Retinal pigment epithelial cell (primary cell): ENCODE results near the gene TFF3.
A peak's percentile ranks its signal among the peaks of the same experiment; 100 is the strongest.

Experiments used
- DNase-seq: peaks from one replicate; pipeline ENCODE4 v3.0.0-alpha.2; 2010; ENCODE audit warnings: low read depth
- H3K4me3 ChIP-seq: 2 replicates; pipeline ENCODE4 v1.5.1; 2011; ENCODE audit warnings: mild to moderate bottlenecking, low read length, control low read depth, moderate library complexity
- CTCF ChIP-seq: conservative IDR thresholded peaks from 2 replicates; pipeline ENCODE4 v1.5.1; 2011; ENCODE audit warnings: low read depth, low read length, control low read depth, inconsistent platforms

Gene TFF3

DNA sequence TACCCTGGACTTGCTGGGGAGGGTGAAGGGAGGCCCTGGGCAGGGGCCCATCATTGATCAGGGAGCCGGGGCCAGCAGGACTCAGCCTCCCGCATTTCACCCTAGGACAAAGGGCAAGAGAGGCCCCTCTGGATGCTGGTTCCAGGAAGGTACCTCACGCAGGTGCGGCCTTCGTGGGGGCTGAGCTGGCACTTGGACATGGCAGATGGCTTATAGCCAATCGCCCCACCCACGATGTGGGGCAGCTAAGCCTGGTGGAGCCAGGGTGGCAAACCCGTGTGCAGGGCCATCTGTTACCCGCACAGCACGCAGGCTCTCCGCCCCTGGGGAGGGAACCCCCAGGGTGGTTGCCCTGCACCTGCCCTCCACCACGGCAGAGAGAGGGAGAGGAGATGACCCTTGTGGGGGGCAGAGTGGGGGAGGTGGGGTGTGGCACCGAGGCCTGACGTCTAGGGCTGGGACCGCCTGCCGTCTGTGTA lies 2.5 kb downstream of the TFF3 start:
- no peak overlapping the region for H3K4me3 ChIP-seq
- DNase-seq: no peak
- TF ChIP-seq CTCF: no peak

DNA sequence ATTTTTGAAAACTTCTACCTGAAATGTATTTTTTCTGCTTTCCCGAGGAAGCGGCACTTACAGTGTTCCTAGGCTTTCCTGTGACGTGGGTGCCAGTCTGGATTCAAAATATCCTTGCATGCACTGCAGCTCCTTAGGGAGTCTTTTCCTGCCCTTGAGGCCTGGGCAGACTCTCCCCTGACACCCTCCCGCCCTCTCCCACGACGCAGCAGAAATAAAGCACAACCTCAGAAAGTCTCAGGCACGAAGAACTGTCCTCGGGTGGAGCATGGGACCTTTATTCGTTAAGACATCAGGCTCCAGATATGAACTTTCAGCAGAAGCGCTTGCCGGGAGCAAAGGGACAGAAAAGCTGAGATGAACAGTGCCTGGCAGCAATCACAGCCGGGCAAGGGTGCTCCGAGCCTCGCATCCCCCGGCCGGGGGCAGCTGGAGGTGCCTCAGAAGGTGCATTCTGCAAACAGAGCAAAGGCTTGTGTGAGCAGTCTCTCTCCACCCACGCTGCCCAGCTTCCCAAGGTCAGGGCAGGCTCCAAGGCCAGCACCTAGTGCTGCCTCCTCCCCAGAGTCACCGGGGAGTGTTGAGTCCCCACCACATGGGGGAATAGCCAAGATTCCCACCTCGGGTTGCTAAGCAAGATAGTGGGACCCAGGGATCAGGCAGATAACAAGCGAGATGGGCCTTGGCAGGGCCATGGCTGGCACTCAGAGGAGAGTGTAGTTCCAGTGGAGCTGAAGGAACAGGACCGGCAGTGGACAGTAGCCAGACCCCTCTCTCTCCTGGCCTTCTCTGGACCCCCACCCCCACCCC lies 3.2 kb downstream of the TFF3 start:
- DNase-seq: no peak
- TF ChIP-seq CTCF: no peak
- no peak overlapping the region for H3K4me3 ChIP-seq

GRCh38 chr21:42311160-42311559 lies 4.0 kb downstream of the TFF3 start:
- no peak for TF ChIP-seq CTCF
- no peak overlapping the region for H3K4me3 ChIP-seq
- no peak for DNase-seq

DNA sequence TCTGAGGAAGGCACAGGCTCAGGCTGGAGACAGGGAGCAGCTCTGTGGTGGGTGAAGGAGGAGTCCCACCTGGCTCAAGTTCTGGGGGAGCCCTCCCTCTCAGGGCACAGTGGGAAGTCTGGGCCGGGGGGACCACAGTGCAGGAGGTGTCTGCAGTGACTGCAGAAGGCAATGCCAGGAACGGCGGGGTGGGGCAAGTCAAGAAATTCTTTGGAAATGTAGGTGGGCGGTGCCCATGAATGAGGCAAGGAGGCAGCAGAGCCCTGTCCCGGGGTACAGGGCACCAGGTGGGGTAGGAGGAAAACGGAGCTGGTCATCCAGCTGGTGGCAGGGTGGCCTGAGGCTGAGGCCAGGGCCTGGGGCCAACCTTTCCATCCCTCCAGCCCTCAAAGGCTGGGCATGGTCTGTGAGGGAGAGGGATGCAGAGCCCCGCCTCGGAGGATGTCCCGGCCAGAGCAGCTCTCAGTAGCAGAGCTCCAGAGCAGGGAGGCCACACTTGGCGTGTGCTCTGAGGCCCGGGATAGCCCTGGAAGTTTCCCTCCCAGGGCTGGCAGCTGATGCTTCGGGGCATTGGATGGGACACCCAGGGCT lies 4.7 kb downstream of the TFF3 start:
- TF ChIP-seq CTCF: no peak
- DNase-seq: no peak
- H3K4me3 ChIP-seq: no peak overlapping the region

DNA sequence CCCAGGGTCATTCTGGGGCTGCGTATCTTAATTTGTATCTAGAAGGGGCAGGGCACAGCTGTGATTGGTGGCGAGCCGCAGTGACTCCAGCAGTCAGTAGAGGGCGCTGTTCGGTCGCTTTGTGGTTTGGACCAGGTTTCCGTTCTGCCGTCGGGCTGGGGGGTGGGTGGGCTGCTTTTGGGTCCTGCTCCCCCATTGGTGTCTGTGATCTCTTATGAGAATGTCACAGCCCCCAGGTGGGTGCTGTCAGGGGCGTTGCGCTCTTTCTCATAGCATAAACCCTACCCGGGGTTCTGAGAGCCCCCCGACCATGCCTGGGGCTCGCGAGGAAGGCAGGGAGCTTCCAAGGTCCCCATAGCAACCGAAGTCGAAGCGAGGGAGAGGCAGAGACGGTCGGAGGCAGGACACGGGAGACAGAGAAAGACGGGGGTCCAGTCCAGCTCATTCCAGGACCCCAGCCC lies 5.4 kb downstream of the TFF3 start:
- H3K4me3 ChIP-seq: no peak overlapping the region
- DNase-seq: no peak
- peak; percentile 83 for TF ChIP-seq CTCF

DNA sequence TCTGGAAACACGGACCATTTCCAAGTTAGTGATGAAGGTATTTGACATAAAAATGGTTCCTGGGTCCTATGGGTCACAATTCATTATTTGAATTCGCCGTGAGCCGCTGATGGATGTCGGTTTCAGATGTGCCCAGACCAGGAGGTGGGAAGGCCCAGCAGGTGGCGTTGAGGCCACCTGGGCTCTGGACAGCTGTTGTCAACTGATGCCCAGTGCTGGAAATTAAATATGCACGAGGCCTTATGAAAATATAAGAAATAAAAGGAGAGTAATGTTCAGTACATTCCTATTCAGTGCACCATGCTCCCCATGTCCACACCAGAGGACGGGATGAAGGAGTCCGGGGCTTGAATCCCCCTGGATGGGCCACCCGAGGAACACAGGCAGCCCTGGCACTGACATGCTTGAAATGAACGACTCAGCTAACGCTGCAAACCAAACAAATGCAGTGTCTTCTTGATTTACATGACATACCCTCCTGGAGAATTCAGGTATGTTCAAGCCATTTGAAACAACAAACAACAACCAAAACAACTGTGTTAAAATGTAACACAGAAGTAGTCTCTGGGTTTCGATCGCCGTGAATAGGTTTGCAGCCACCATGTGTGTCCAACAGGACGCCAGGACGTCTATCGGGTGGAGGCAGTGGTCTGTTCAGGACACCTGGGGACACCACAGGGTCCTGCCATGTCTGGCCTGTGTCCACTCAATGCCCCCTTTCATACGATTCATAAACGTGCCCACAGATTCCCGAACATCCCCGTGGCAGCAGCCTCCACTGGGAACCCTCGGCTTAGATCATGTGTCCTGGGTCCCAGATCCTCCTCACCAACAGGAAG lies 6.1 kb downstream of the TFF3 start:
- TF ChIP-seq CTCF: no peak
- no peak overlapping the region for H3K4me3 ChIP-seq
- DNase-seq: no peak
